ENCODE measurements around the gene MARK3. TPM values are rescaled to one million over a fixed set of nuclear protein-coding genes. Genes with fewer than 3 reads are reported as not detected.

MARK3 gene
- total and polyA plus RNA-seq, 2 of the 13 experiments (the other 11 are each of a cell fraction or from before 2014, with no cell fraction given) = 47.7 to 56.6 TPM

GRCh38 chr14:103362780-103363179 is 22.4 kb upstream of the MARK3 start:
- FAIRE-seq (no peak), DNase-seq (ENCODE audit: low spot score) (no peak), ATAC-seq (no peak)
- intact Hi-C loops (cut with micrococcal nuclease; ENCODE audit: unreplicated experiment) = no loop called here
- Histone ChIP-seq H3K4me1 (ENCODE audit: insufficient read depth, low read length) (peaks cover 27% of the 10 kb centered on the region), H3K27me3 (ENCODE audit: control insufficient read depth in 1 of 2, insufficient read depth in 2 of 2, low read length in 2 of 2) (no peaks in the 10 kb centered on the region), H3K36me3 (replicated peaks in 1 of 2; ENCODE audit: control insufficient read depth in 1 of 2, insufficient read depth in 2 of 2, low read length in 2 of 2) (no peaks in the 10 kb centered on the region), H3K9me3 (ENCODE audit: low read length) (peaks cover 9% of the 10 kb centered on the region), H3K79me2 (ENCODE audit: insufficient read depth, low read length) (no peaks in the 10 kb centered on the region), H4K20me1 (ENCODE audit: insufficient read depth, low read length) (no peaks in the 10 kb centered on the region), H2AFZ (ENCODE audit: low read length) (no peak overlapping the region), H3K4me2 (ENCODE audit: low read depth, low read length) (no peak overlapping the region), H3K27ac (ENCODE audit: extremely low read length, insufficient read depth, low read length) (no peak overlapping the region), H3K4me3 (replicated peaks in 1 of 3; ENCODE audit: insufficient read depth in 1 of 3, low read depth in 2 of 3, low read length in 3 of 3) (no peak overlapping the region), H3K9ac (ENCODE audit: insufficient read depth, low read depth, low read length) (no peak overlapping the region)
- in situ Hi-C loops (cut with HindIII; ENCODE audit: extremely low pct_ligation_motif_present, low pct_unique_long_range_greater_than_20kb) = no loop called here
- no TSS peak for BruUV-seq (replicated peaks)
- ChIA-PET CTCF (ENCODE audit: low intra/inter-chr PET ratio, low total read pairs) (no interaction called here), POLR2A (no interaction called here)
- TF ChIP-seq CBX5 (CRISPR knock-in tag; IDR thresholded peaks at IDR 0.05; ENCODE audit: borderline replicate concordance) (peak; percentile 42; the same call in 1 of the 2 replicates), RARA (CRISPR knock-in tag; IDR thresholded peaks at IDR 0.05) (no peak), ZNF280D (CRISPR knock-in tag; IDR thresholded peaks at IDR 0.05) (0 out of 2 replicates have a peak, but pooled peaks have one; percentile 61), ZNF20 (CRISPR knock-in tag; IDR thresholded peaks at IDR 0.05) (no peak), ZNF317 (CRISPR knock-in tag; IDR thresholded peaks at IDR 0.05) (peak; percentile 100)
- 0% methylated on average over 1 of the region's 1 CpG for WGBS (ENCODE audit: low lambda C conversion rate)

GRCh38 chr14:103366741-103367140 is 18.5 kb upstream of the MARK3 start:
- ATAC-seq (no peak), FAIRE-seq (no peak), DNase-seq (ENCODE audit: low spot score) (no peak)
- Histone ChIP-seq H3K79me2 (ENCODE audit: insufficient read depth, low read length) (no peaks in the 10 kb centered on the region), H3K27ac (ENCODE audit: extremely low read length, insufficient read depth, low read length) (no peak overlapping the region), H3K36me3 (replicated peaks in 1 of 2; ENCODE audit: control insufficient read depth in 1 of 2, insufficient read depth in 2 of 2, low read length in 2 of 2) (no peaks in the 10 kb centered on the region), H3K9me3 (ENCODE audit: low read length) (peaks cover 9% of the 10 kb centered on the region), H3K4me3 (replicated peaks in 1 of 3; ENCODE audit: insufficient read depth in 1 of 3, low read depth in 2 of 3, low read length in 3 of 3) (no peak overlapping the region), H3K4me2 (ENCODE audit: low read depth, low read length) (no peak overlapping the region), H2AFZ (ENCODE audit: low read length) (no peak overlapping the region), H3K4me1 (ENCODE audit: insufficient read depth, low read length) (peaks cover 7% of the 10 kb centered on the region), H3K27me3 (ENCODE audit: control insufficient read depth in 1 of 2, insufficient read depth in 2 of 2, low read length in 2 of 2) (no peaks in the 10 kb centered on the region), H3K9ac (ENCODE audit: insufficient read depth, low read depth, low read length) (no peak overlapping the region), H4K20me1 (ENCODE audit: insufficient read depth, low read length) (no peaks in the 10 kb centered on the region)
- WGBS (ENCODE audit: low lambda C conversion rate) = 21% methylated on average over 6 of the region's 6 CpGs
- POLR2A ChIA-PET = interaction anchor here (0.8 kb wide), 1 partner anchor 19 kb away, joined by 3 read pairs; no protein-coding TSS in a partner anchor
- no TSS peak for BruUV-seq (replicated peaks)
- CTCF ChIA-PET (ENCODE audit: low intra/inter-chr PET ratio, low total read pairs) = no interaction called here
- intact Hi-C loops (cut with micrococcal nuclease; ENCODE audit: unreplicated experiment) = no loop called here
- no peak for TF ChIP-seq NFIB (CRISPR knock-in tag; IDR thresholded peaks at IDR 0.05; ENCODE audit: borderline replicate concordance)
- no peak for TF ChIP-seq ZNF446 (CRISPR knock-in tag; IDR thresholded peaks at IDR 0.05)
- no peak for TF ChIP-seq ZNF142 (CRISPR knock-in tag; IDR thresholded peaks at IDR 0.05)
- in situ Hi-C loops (cut with HindIII; ENCODE audit: extremely low pct_ligation_motif_present, low pct_unique_long_range_greater_than_20kb) = no loop called here
